GM04504 (cell line): Measurements from ENCODE around the gene TREML1.
"Not testable (repeated sequence)": the region's sequence is repeated elsewhere in the genome, so short reads cannot be mapped to it uniquely, and the experiment has no call there.

Experiments used
- DNase-seq: peaks from one replicate; pipeline ENCODE4 v3.0.0-alpha.2; 2012; ENCODE audit warnings: low read depth

TREML1 gene

DNA sequence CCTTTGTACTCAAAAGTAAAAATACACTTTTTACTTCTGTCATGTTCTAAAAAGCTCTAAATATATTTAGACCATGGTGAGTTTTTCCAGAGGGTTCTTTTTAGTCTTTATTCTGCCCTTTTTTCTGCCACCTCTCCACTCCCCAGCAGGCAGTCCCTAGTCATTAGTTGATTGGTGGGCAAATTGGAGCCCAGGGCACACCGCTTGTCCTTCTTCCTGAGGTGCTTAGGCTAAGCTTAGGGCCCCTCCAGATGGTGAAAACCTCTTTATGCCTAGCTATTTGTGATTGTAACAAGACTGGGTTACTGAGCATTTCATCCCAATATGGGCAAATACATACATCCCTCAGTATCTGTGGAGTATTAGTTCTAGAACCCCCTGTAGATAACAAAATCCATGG lies 6.2 kb downstream of the TREML1 start:
- no peak for DNase-seq

DNA sequence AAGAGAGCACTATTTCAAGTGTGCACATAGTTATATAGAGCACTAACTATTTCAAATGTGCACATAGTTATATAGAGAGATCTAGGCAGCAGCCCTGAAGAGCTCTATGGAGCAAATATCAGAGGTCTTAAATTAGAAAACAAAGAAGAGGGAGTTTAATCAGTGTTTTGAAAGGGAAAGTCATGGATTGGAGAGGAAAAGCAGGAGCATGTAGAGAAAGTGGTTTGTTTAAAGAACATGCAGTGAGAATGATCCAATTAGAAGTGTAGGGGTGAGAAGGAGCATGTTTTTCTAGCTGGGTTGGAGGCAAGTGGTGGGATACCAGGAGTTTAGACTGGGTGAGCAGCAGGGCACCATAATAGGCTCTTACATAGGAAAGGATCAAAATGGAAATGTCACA lies 17.2 kb downstream of the TREML1 start:
- DNase-seq, result no peak

DNA sequence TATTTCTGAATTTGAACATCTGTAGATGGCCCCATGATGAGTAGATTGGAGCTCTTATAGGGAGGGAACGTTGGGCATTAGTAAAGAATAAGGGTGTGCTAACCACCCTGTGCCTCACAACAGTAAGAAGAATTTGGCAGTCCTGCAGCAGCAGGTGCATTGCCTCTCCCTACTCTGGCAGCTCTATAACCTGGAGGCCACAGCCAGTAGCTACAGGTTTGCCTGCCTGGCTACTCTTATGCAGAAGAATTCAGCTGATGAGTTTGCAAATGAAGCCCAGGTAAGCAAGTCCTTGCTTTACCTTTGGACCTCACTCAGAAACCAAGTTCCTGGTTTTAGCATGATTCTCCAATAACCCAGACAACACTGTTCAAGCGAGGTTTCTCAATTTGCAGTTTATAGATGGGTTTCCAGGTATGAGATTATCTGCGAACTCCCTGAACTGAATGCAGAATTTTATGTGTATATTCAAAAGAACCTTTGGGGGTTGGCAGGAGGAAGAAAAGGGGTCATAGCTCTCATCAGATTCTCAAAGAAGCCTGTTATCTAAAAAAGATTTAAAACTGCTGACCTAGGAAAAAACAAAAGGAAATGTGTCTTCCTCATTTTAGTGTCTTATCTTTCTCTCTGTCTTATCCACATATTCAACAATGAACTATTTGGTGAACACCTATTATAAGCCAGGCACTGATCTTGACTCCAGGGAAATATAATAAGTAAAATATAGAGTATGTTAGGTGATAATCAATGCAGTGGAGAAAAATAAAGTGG lies 18.9 kb downstream of the TREML1 start:
- no peak for DNase-seq

DNA sequence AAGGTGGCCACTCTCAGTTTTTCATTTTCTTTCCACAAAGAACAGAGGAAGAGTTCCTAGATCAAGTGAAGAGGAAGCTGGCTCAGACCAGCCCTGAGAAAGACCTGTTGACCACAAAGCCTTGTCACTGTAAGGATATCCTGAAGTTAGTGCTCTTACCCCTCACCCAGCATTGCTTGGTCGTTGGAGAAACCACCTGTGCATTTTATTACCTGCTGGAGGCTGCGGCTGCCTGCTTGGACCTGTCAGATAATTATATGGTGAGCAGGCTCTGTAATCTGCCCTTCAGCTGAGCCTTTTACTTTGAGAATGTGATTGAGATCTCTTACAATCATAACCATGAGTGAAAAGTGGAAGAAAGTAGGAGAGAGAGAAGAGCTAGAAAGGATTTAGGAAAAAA lies 21.9 kb downstream of the TREML1 start:
- no peak for DNase-seq

DNA sequence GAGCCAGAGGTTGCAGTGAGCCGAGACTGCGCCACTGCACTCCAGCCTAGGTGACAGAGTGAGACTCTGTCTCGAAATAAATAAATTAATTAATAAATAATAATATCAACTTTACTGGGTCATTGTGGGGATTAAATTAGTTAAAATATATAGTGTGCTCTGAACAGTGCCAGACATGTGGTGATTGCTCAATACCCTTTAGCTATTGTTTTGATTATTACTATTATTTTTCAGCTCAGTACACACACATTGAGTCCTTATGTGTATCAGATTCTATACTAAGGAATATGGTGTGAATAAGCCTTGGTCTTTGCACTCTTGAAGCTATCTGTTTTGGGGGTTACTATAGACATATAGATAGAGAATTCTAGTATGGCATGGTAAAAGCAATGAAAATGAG lies 28.9 kb downstream of the TREML1 start:
- no peak for DNase-seq

DNA sequence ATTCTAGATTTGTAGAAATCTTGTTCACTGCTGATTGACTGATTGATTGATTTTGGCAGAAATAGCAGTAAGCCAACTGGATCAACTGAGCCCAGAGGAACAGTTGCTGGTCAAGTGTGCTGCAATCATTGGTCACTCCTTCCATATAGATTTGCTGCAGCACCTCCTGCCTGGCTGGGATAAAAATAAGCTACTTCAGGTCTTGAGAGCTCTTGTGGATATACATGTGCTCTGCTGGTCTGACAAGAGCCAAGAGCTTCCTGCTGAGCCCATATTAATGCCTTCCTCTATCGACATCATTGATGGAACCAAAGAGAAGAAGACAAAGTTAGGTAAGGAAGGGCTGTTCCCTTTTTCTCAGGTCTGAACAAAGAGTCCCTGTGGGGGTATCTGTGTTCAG lies 31.2 kb downstream of the TREML1 start:
- no peak for DNase-seq

DNA sequence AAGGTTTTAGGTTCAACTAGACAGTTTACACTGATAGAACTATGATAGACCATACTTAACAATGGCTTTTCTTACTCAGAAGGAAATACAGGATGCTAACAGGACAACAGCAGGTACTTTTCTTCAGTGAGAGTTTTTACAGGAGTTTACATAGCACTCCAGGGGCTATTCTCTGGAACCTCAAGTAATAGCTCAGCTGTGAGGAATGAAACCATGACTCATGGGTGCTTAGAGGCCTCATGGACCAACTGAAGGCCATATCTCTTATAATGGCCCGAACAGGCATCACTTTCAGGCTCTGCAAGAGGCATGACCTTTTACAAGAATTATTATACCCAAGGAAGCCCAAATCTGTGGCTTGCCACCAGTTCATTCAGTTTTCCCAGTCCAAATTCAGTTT lies 31.8 kb downstream of the TREML1 start:
- DNase-seq, result no peak

DNA sequence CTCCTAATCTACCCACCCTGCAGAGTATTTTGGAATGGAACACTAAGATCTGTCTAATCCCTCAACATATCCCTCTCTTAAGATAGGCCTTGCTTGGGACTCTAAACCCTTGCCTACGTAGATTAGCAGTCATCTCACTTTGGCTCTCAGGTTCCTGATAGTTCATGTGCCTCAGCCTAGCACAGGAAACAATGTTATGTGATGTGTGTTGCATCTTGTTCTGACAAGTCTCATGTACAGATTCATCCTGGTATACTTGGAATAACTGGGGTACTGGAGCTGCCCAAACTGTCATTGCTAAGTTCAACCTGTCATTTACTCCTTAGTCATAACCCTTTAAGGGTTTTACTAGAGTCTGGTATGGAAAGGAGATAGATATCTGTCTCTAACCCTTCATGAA lies 34.1 kb downstream of the TREML1 start:
- no peak for DNase-seq

DNA sequence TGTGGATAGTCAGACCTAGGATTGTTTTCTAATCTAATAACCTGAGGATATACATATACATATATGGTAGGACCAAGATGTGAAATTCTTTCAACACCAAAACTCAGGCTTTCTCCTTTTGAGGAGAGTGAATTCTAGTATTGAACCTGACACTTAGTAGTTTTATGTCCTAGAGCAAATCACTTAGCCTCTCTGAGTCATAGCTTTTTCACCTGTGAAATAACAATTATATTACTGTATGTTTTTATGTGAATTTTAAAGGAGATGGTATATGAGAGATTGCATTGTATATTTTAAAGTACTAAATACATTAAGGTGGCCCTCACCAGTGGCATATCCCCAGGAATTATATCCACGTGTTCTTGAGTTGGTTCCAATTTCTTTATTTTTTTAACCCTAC lies 34.6 kb downstream of the TREML1 start:
- no peak for DNase-seq

DNA sequence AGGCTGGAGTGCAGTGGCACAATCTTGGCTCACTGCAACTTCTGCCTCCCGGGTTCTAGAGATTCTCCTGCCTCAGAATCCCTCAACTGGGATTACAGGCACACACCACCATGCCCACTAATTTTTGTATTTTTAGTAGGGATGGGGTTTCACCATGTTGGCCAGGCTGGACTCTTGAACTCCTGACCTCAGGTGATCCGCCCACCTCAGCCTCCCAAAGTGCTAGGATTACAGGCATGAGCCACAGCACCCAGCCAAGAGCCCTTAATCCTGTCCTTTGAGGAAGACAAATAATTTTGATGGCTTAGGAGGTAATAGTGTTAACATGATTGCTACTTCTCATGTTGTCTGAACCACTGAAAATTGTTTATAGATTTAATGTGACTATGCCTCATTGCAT lies 39.1 kb downstream of the TREML1 start:
- DNase-seq, result not testable (repeated sequence)

DNA sequence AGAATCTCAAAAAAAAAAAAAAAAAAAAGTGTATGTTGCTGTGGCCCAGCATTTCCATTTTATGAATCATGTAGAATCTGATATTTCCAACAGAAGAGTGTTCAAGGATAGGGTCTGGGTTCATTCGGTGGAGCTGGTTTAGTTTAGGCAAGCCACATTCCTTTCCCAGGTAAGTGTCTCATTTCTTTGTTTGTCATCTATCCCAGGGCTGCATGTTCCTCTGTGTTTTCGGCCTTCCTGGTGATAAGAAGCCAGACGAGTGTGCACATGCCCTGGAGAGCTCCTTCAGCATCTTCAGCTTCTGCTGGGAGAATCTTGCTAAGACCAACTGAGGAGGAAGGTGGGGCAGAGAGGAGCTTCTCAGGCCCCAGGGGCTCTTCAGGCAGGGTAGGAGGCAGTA lies 43.1 kb downstream of the TREML1 start:
- no peak for DNase-seq

DNA sequence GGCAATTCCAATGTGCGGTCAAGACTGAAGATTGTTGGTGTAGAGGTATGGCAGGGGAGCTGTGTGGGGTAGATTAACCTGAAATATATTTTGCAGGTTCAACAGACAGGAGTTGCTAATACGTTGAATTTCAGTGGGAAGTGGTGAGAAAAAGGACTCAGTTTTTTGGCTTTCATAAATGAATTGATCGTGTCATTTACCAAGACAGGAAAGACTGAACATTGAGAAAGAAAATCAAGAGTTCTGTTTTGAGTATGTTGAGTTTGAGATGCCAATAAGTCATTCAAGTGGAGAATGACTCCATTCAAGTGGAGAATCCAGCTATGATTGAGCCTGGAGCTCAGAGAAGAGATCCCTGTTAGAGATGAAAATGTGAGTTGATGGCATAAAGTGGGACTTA lies 50.3 kb downstream of the TREML1 start:
- DNase-seq, result no peak

DNA sequence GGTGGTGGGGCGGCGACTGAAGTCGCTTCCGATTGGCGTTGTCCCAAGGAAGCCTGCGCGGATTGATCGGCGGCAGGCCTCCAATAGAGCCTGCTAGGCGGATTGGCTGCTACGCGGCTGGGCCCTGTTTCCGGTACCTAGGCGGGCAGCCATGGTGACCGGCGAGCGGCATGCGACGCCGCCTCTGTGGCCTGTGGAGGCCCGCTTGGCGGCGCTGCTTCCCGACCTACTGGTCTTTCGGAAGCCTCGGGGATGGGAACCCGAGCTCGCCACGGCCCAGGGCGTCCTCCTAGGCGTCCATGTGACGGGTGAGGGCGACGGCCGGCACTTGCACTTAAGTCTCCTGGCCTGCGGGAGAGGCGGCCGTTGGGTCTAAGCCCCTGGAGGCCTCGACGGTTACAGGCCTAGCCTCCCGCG lies 53.3 kb downstream of the TREML1 start:
- DNase-seq, result no peak
